LNCaP clone FGC (cell line): ENCODE results near the gene GALNT9.
"Not testable (repeated sequence)": the region's sequence is repeated elsewhere in the genome, so short reads cannot be mapped to it uniquely, and the experiment has no call there.

Source experiments
- DNase-seq: peaks from one replicate; pipeline ENCODE4 v3.0.0-alpha.2; 2011; ENCODE audit warnings: low read depth
- H3K4me3 ChIP-seq: 2 replicates; pipeline ENCODE4 v1.5.1; 2011; ENCODE audit warnings: mild to moderate bottlenecking, low read depth, low read length, control low read depth
- TF ChIP-seq, protein P1 (sequence below): IDR thresholded peaks from 2 replicates; pipeline ENCODE4 v1.5.1; 2012; ENCODE audit warnings: mild to moderate bottlenecking; ENCODE audit not compliant: control insufficient read depth, insufficient read depth; ENCODE audit errors: extremely low read depth

The GALNT9 gene

GRCh38 chr12:132269271-132269968 lies 60.0 kb downstream of the GALNT9 start:
- TF ChIP-seq, protein P1, sequence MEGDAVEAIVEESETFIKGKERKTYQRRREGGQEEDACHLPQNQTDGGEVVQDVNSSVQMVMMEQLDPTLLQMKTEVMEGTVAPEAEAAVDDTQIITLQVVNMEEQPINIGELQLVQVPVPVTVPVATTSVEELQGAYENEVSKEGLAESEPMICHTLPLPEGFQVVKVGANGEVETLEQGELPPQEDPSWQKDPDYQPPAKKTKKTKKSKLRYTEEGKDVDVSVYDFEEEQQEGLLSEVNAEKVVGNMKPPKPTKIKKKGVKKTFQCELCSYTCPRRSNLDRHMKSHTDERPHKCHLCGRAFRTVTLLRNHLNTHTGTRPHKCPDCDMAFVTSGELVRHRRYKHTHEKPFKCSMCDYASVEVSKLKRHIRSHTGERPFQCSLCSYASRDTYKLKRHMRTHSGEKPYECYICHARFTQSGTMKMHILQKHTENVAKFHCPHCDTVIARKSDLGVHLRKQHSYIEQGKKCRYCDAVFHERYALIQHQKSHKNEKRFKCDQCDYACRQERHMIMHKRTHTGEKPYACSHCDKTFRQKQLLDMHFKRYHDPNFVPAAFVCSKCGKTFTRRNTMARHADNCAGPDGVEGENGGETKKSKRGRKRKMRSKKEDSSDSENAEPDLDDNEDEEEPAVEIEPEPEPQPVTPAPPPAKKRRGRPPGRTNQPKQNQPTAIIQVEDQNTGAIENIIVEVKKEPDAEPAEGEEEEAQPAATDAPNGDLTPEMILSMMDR: no peak
- DNase-seq: no peak
- H3K4me3 ChIP-seq: no peak overlapping the region

DNA sequence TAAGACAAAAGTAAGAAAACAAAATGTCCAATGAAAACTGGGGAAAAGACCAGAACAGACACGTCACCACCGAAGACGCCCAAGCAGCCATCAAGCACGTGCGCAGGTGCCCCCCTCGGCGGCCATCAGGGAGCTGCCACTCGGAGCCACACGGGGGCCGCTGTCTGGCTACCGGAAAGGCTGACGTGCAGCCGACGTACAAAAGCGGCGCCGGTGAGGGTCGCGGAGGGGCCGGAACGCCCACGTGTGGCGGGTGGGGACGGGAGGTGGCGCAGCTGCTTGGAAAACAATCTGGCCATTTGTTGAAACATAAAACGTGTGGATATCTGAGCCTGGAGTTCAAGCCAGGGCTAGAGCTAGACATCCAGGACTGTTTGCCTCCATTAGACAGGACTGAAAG lies 60.7 kb downstream of the GALNT9 start:
- no peak for DNase-seq
- no peak overlapping the region for H3K4me3 ChIP-seq
- TF ChIP-seq, protein P1: no peak

GRCh38 chr12:132267873-132268272 lies 61.5 kb downstream of the GALNT9 start:
- no peak for DNase-seq
- TF ChIP-seq, protein P1: no peak
- no peak overlapping the region for H3K4me3 ChIP-seq

DNA sequence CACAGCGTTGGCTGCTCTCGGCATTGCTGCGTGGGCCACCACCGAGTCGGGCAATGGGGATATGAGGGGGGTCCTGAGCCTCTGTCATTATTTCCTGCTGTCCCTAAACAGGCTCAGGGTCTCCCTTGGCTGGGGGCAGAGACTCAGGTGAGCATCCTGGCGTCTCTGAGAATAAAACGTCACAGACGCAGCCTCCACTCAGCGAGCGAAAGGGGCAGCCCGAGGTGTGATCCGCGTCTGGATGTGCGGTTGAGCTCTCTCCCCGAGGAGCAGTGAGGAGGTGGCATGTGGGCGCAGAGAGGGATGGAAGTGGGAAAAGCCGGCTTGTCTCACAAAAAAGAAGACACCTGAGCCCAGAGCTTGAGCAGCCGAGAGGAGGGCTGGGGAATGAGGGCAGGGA lies 62.6 kb downstream of the GALNT9 start:
- H3K4me3 ChIP-seq: no peak overlapping the region
- TF ChIP-seq, protein P1: no peak
- no peak for DNase-seq

DNA sequence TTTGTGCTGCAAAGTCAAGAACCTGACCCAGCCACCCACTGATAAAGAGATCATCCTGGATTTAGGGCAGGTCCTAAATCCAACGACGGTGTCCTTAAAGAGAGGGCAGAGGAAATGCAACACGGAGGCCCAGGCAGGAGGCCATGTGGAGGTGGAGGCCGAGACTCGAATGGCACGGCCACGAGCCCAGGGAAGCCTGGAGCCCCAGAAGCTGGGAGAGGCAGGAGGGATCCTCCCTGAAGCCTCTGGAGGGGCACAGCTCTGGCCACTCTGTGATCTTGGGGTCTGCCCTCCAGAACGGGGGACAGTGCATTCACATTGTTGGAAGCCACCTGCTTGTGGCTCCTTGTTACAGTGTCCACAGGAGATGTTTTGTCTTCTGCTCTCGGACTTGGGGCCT lies 63.0 kb downstream of the GALNT9 start:
- no peak for DNase-seq
- no peak overlapping the region for H3K4me3 ChIP-seq
- TF ChIP-seq, protein P1: no peak

DNA sequence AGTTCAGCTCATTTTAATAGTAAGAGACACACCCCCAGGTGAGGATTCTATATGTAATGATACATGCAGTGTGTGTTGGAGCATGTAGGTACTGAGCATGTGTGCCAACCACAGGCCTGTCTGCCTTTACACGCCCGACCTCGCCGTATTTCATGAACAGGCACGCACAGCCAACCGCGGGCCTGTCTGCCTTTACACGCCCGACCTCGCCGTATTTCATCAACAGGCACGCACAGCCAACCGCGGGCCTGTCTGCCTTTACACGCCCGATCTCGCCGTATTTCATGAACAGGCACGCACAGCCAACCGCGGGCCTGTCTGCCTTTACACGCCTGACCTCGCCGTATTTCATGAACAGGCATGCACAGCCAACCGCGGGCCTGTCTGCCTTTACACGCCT lies 63.6 kb downstream of the GALNT9 start:
- not testable (repeated sequence) for H3K4me3 ChIP-seq, DNase-seq

GRCh38 chr12:132265056-132265800 lies 64.2 kb downstream of the GALNT9 start:
- no peak overlapping the region for H3K4me3 ChIP-seq
- TF ChIP-seq, protein P1: no peak
- no peak for DNase-seq
